Measurements from ENCODE around the gene GRK6.

- TF ChIP-seq USF2 (CRISPR knock-in tag; IDR thresholded peaks at IDR 0.05) (no peak), SP1 (CRISPR knock-in tag; IDR thresholded peaks at IDR 0.05) (no peak), ELK1 (CRISPR knock-in tag; IDR thresholded peaks at IDR 0.05) (no peak), POLR2AphosphoS5 (IDR thresholded peaks at IDR 0.05; ENCODE audit: control insufficient read depth, insufficient read depth, low read depth, low read length) (no peak), JUNB (CRISPR knock-in tag; conservative IDR thresholded peaks at IDR 0.05) (no peak)
These were observed 45.3 kb downstream of the GRK6 start for GRCh38 chr5:177471610-177472356.

Measured in K562 (cell line).